DOHH2 (cell line): ENCODE measurements around the gene RSF1.
"Not testable (repeated sequence)": the region's sequence is repeated elsewhere in the genome, so short reads cannot be mapped to it uniquely, and the experiment has no call there.

Experiments
- H3F3A ChIP-seq: fragments of 200-600 bp; sonication (generic), shearing (Covaris generic); 2 replicates; pipeline ENCODE4 v1.6.0; 2016; ENCODE audit warnings: antibody characterized with exemption, mild to moderate bottlenecking; ENCODE audit not compliant: control insufficient read depth, insufficient read depth
- H3K27ac ChIP-seq: fragments of 200-600 bp; sonication (generic); 2 replicates; pipeline ENCODE4 v1.5.1; 2014; ENCODE audit warnings: low read depth, mild to moderate bottlenecking, low read length, moderate library complexity
- H3K27me3 ChIP-seq: fragments of 200-600 bp; sonication (generic); 2 replicates; pipeline ENCODE4 v1.6.1; 2014; ENCODE audit warnings: mild to moderate bottlenecking, low read length, mixed read lengths; ENCODE audit not compliant: control insufficient read depth
- H3K36me3 ChIP-seq: fragments of 200-600 bp; sonication (generic); 2 replicates; pipeline ENCODE4 v1.6.1; 2014; ENCODE audit warnings: mild to moderate bottlenecking, low read length, moderate library complexity, mixed read lengths; ENCODE audit not compliant: control insufficient read depth
- H3K4me1 ChIP-seq: fragments of 200-600 bp; sonication (generic); 2 replicates; pipeline ENCODE4 v1.6.1; 2014; ENCODE audit warnings: mild to moderate bottlenecking, low read length, mixed read lengths; ENCODE audit not compliant: control insufficient read depth
- H3K4me2 ChIP-seq: fragments of 200-600 bp; sonication (generic); 2 replicates; pipeline ENCODE4 v1.6.0; 2014; ENCODE audit warnings: mild to moderate bottlenecking, low read length, moderate library complexity
- H3K4me3 ChIP-seq: fragments of 200-600 bp; sonication (generic); 2 replicates; pipeline ENCODE4 v1.5.1; 2014; ENCODE audit warnings: mild to moderate bottlenecking, low read length, mixed read lengths
- H3K79me2 ChIP-seq: fragments of 200-600 bp; sonication (generic); 2 replicates; pipeline ENCODE4 v1.6.1; 2014; ENCODE audit warnings: mild to moderate bottlenecking, low read length, mixed read lengths; ENCODE audit not compliant: control insufficient read depth
- H3K9me2 ChIP-seq: fragments of 200-600 bp; sonication (generic); replicated peaks from 2 replicates; pipeline ENCODE4 v1.6.1; 2014; ENCODE audit warnings: mild to moderate bottlenecking, low read length, mixed read lengths; ENCODE audit not compliant: control insufficient read depth
- H3K9me3 ChIP-seq: fragments of 200-600 bp; sonication (generic); 2 replicates; pipeline ENCODE4 v1.6.1; 2014; ENCODE audit warnings: antibody characterized with exemption, low read length, mixed read lengths; ENCODE audit not compliant: control insufficient read depth, insufficient read depth
- H4K20me1 ChIP-seq: fragments of 200-600 bp; sonication (generic); 2 replicates; pipeline ENCODE4 v1.6.0; 2014; ENCODE audit warnings: low read depth, mild to moderate bottlenecking, antibody characterized with exemption, low read length, moderate library complexity; ENCODE audit not compliant: control insufficient read depth, insufficient read depth
- CTCF ChIP-seq: fragments of 200-600 bp; sonication (generic); IDR thresholded peaks from one replicate; pipeline ENCODE4 v1.5.1; 2014; ENCODE audit warnings: antibody characterized with exemption, mild to moderate bottlenecking, low read depth, low read length; ENCODE audit not compliant: poor library complexity, severe bottlenecking
- EZH2phosphoT487 ChIP-seq: fragments of 200-600 bp; sonication (generic); IDR thresholded peaks from 2 replicates; pipeline ENCODE4 v1.6.1; 2017; ENCODE audit warnings: borderline replicate concordance, mild to moderate bottlenecking, antibody characterized with exemption, low read length, moderate library complexity, mixed read lengths

Gene RSF1

GRCh38 chr11:77851503-77851902, 31.0 kb upstream of the RSF1 start:
- Histone ChIP-seq H3F3A (no peaks in the 10 kb centered on the region), H3K27ac (no peak overlapping the region), H3K4me2 (no peak overlapping the region), H3K79me2 (no peaks in the 10 kb centered on the region), H3K4me3 (no peak overlapping the region), H3K9me3 (peaks cover 20% of the 10 kb centered on the region), H4K20me1 (no peaks in the 10 kb centered on the region), H3K4me1 (no peaks in the 10 kb centered on the region), H3K27me3 (no peaks in the 10 kb centered on the region), H3K36me3 (no peaks in the 10 kb centered on the region; the same call in 1 of the 2 replicates), H3K9me2 (no peaks in the 10 kb centered on the region)
- TF ChIP-seq EZH2phosphoT487, result no peak
- no peak for TF ChIP-seq CTCF

DNA sequence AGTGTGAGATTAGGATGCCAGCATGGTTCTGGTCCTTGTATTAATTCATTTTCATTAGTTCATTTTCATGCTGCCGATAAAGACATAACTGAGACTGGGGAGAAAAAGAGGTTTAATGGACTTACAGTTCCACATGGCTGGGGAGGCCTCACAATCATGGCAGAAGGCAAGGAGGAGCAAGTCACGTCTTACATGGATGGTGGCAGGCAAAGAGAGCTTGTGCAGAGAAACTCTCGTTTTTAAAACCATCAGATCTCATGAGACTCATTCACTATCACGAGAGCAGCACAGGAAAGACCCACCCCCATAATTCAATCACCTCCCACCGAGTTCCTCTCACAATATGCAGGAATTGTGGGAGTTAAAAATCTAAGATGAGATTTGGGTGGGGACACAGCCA, 23.2 kb upstream of the RSF1 start:
- not testable (repeated sequence) for H3K4me2 ChIP-seq, H3K4me1 ChIP-seq, H3K79me2 ChIP-seq, H3K27me3 ChIP-seq, H3K9me3 ChIP-seq, H3K9me2 ChIP-seq, H3F3A ChIP-seq, H4K20me1 ChIP-seq, H3K27ac ChIP-seq, H3K4me3 ChIP-seq, H3K36me3 ChIP-seq

GRCh38 chr11:77842441-77843121, 22.1 kb upstream of the RSF1 start:
- no peak overlapping the region for H3K4me2 ChIP-seq
- no peak overlapping the region for H3K27ac ChIP-seq
- no peak overlapping the region for H3K4me3 ChIP-seq
- H4K20me1 ChIP-seq, result no peaks in the 10 kb centered on the region
- no peaks in the 10 kb centered on the region for H3K9me3 ChIP-seq
- no peaks in the 10 kb centered on the region for H3F3A ChIP-seq
- no peaks in the 10 kb centered on the region for H3K4me1 ChIP-seq
- H3K9me2 ChIP-seq, result no peaks in the 10 kb centered on the region
- H3K79me2 ChIP-seq, result no peaks in the 10 kb centered on the region
- TF ChIP-seq EZH2phosphoT487 (no peak), CTCF (no peak)
- no peaks in the 10 kb centered on the region for H3K27me3 ChIP-seq
- no peaks in the 10 kb centered on the region for H3K36me3 ChIP-seq

DNA sequence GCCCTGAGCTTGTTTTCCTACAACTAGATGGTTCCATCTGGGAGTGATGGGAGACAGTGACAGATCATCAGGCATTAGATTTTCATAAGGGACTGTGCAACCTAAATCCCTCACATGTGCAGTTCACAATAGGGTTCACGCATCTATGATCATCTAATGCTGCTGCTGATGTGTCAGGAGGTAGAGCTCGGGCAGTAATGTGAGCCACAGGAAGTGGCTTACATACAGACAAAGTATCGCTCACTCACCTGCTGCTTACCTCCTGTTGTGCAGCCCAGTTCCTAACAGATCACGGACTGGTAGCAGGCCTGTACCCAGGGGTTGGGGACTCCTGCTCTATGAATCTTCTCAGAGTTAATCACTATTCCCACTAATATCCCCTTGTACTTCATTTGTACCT, 12.8 kb upstream of the RSF1 start:
- no peak overlapping the region for H3K4me3 ChIP-seq
- TF ChIP-seq EZH2phosphoT487 (no peak), CTCF (no peak)

More for the DNA sequence above, 12.8 kb upstream of the RSF1 start:
- Histone ChIP-seq H3K4me2 (no peak overlapping the region), H3K9me2 (no peaks in the 10 kb centered on the region), H3K4me1 (no peaks in the 10 kb centered on the region), H3K79me2 (no peaks in the 10 kb centered on the region), H3K36me3 (no peaks in the 10 kb centered on the region), H3K27me3 (no peaks in the 10 kb centered on the region), H3K9me3 (no peaks in the 10 kb centered on the region), H4K20me1 (no peaks in the 10 kb centered on the region), H3F3A (no peaks in the 10 kb centered on the region), H3K27ac (no peak overlapping the region)
